Body of pancreas (tissue), 4 donors: Measurements from ENCODE around the gene FBXO10.

Experiments
- POLR2A ChIP-seq, 3 donors: fragments of 450-650 bp; IDR thresholded peaks; one replicate each; pipeline ENCODE4 v1.6.1; 2016; ENCODE audit warnings: antibody characterized with exemption in 3 of 3, mild to moderate bottlenecking in 2 of 3
- TF ChIP-seq, protein P1 (sequence below), 7 experiments: fragments of 450-650 bp in 4 of 7; fragments of 200-600 bp in 3 of 7; sonication (generic) in 3 of 7; IDR thresholded peaks; one replicate each; pipeline ENCODE4 v1.5.1; 2016 to 2019; ENCODE audit warnings: antibody characterized with exemption in 7 of 7

DNA sequence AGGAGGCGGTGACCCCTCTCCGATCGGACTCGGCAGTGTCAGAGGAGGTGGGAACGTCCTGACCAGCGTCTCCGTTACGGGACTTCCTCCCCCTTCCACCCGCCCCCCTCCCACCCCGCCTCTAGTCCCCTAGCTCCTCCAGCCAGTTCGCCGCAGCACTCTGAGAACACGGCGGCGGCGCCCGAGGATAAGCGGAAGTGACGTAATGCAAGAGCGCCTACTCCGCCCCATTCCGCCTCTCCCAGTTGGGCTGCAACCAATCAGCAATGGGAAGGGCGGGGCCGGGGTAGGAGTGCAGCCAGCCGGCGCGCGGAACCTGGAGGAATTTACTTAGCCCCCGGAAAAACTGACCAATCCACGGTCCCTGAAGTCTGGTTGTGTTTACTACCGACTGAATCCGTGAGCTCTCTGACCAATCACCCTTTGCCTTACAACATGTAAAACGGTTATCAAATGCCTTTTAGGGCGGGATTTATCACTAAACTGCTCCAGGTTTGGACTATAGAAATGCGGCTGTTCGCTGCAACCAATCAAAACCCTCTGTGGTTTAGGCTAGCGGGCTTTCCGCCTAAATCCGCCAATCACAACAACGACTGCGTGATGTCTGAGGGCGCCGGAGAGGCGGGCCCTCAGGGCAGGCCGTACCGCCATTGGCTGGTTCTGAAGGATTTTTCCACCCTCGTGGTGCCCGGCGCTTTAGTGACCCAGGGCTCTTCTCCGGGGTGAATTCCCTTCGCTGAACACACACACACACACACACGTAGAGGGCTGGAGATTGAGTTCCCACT is 110.7 kb downstream of the FBXO10 start, which contains the start of gene ZBTB5:
- TF ChIP-seq, protein P1, sequence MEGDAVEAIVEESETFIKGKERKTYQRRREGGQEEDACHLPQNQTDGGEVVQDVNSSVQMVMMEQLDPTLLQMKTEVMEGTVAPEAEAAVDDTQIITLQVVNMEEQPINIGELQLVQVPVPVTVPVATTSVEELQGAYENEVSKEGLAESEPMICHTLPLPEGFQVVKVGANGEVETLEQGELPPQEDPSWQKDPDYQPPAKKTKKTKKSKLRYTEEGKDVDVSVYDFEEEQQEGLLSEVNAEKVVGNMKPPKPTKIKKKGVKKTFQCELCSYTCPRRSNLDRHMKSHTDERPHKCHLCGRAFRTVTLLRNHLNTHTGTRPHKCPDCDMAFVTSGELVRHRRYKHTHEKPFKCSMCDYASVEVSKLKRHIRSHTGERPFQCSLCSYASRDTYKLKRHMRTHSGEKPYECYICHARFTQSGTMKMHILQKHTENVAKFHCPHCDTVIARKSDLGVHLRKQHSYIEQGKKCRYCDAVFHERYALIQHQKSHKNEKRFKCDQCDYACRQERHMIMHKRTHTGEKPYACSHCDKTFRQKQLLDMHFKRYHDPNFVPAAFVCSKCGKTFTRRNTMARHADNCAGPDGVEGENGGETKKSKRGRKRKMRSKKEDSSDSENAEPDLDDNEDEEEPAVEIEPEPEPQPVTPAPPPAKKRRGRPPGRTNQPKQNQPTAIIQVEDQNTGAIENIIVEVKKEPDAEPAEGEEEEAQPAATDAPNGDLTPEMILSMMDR (IDR thresholded peaks at IDR 0.05): peak in 1 of 7 experiments; percentile 5
- TF ChIP-seq POLR2A (IDR thresholded peaks at IDR 0.05): peak in 2 of 3 donors; percentile 86 to 91
